Prostate gland (tissue), 2 donors: ENCODE results near the gene SH3BP4.
A peak's percentile ranks its signal among the peaks of the same experiment; 100 is the strongest.

Experiments used
- CTCF ChIP-seq, 4 experiments: fragments of 200-600 bp in 2 of 4; fragments of 450-650 bp in 2 of 4; sonication (generic) in 2 of 4; IDR thresholded peaks; 1 replicate in 3 of 4; 2 replicates in 1 of 4; pipeline ENCODE4 v1.5.1; 2016 to 2019; ENCODE audit warnings: antibody characterized with exemption in 4 of 4, mild to moderate bottlenecking in 2 of 4, moderate library complexity in 2 of 4
- POLR2A ChIP-seq: fragments of 450-650 bp; IDR thresholded peaks from one replicate; pipeline ENCODE4 v1.6.1; 2016; ENCODE audit warnings: antibody characterized with exemption, mild to moderate bottlenecking
- POLR2AphosphoS5 ChIP-seq: sonication (generic); formaldehyde crosslinking; IDR thresholded peaks from one replicate; pipeline ENCODE4 v1.6.1; 2017; ENCODE audit warnings: antibody characterized with exemption

GRCh38 chr2:234963773-234964615 is 12.2 kb downstream of the SH3BP4 start:
- TF ChIP-seq CTCF (IDR thresholded peaks at IDR 0.05) (peak in 1 of 4 experiments; percentile 17), POLR2A (no peak), POLR2AphosphoS5 (peak; percentile 84)
